ENCODE data around the gene MRPL20. TPM values are rescaled to one million over a fixed set of nuclear protein-coding genes. Genes with fewer than 3 reads are reported as not detected.

MRPL20 gene
- polyA plus RNA-seq, 1 of the 3 experiments (the other 2 are of a cell fraction), result 210 TPM

DNA sequence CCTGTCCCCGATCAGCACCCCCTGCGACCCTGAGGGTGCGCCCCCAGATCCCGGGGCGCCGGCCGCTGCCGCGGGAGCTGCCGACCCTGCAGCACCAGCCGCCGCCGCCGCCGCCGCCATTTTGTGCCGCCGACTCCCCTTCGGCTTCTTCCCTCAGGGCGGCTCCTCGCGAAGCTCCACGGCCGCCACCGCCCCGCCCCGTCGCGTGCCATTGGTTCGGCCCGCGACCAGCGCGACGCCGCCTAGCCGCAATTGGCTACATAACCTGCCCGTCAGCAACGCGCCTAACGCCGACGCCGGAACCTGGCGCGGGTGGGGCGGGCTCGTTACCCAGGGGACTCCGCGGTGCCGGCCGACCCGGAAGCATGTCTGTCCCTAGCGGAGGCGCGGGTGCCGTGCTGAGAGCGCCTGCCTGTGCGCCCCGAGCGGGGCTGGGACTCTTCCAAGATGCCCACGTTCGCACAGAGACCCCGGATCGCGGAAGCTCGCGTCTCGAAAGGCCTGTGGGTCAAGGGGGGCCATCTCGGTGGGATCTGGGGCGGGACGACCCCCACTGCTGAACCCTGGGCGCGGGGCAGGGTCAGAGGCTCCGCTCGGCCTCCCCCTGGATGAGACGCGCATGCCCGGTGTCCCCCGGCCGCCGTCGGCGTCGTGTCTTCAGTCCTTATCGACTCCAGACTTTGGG is 7.8 kb downstream of the MRPL20 start, which contains the start of gene CCNL2 (continued):
- TF ChIP-seq, protein P1, sequence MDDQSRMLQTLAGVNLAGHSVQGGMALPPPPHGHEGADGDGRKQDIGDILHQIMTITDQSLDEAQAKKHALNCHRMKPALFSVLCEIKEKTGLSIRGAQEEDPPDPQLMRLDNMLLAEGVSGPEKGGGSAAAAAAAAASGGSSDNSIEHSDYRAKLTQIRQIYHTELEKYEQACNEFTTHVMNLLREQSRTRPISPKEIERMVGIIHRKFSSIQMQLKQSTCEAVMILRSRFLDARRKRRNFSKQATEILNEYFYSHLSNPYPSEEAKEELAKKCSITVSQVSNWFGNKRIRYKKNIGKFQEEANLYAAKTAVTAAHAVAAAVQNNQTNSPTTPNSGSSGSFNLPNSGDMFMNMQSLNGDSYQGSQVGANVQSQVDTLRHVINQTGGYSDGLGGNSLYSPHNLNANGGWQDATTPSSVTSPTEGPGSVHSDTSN (IDR thresholded peaks at IDR 0.05), result peak; percentile 100
- TF ChIP-seq FOSL2 (IDR thresholded peaks at IDR 0.05; ENCODE audit: borderline replicate concordance, low read depth) (no peak), JUND (IDR thresholded peaks at IDR 0.05) (no peak), CHD2 (IDR thresholded peaks at IDR 0.05; ENCODE audit: low read length, partially characterized antibody) (peak; percentile 91), TEAD4 (IDR thresholded peaks at IDR 0.05; ENCODE audit: borderline replicate concordance, insufficient read depth) (no peak), MXI1 (IDR thresholded peaks at IDR 0.05; ENCODE audit: low read depth, low read length) (peak; percentile 94), RCOR1 (IDR thresholded peaks at IDR 0.05; ENCODE audit: low read length) (no peak), TCF12 (IDR thresholded peaks at IDR 0.05) (no peak), RFX5 (IDR thresholded peaks at IDR 0.05; ENCODE audit: low read length) (0 out of 2 replicates have a peak, but pooled peaks have one; percentile 31), GABPA (IDR thresholded peaks at IDR 0.05; ENCODE audit: low read depth) (peak; percentile 89), POLR2AphosphoS5 (IDR thresholded peaks at IDR 0.05; ENCODE audit: low read depth, low read length) (peak; percentile 76), SIN3A (IDR thresholded peaks at IDR 0.05; ENCODE audit: borderline replicate concordance, low read depth, low read length) (no peak)
- TF ChIP-seq, protein P2, sequence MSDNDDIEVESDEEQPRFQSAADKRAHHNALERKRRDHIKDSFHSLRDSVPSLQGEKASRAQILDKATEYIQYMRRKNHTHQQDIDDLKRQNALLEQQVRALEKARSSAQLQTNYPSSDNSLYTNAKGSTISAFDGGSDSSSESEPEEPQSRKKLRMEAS (IDR thresholded peaks at IDR 0.05; ENCODE audit: low read depth), result peak; percentile 85; the same call in 1 of the 2 replicates
- TF ChIP-seq, protein P3, sequence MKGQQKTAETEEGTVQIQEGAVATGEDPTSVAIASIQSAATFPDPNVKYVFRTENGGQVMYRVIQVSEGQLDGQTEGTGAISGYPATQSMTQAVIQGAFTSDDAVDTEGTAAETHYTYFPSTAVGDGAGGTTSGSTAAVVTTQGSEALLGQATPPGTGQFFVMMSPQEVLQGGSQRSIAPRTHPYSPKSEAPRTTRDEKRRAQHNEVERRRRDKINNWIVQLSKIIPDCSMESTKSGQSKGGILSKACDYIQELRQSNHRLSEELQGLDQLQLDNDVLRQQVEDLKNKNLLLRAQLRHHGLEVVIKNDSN (IDR thresholded peaks at IDR 0.05; ENCODE audit: borderline replicate concordance, low read depth), result no peak
- TF ChIP-seq, protein P4, sequence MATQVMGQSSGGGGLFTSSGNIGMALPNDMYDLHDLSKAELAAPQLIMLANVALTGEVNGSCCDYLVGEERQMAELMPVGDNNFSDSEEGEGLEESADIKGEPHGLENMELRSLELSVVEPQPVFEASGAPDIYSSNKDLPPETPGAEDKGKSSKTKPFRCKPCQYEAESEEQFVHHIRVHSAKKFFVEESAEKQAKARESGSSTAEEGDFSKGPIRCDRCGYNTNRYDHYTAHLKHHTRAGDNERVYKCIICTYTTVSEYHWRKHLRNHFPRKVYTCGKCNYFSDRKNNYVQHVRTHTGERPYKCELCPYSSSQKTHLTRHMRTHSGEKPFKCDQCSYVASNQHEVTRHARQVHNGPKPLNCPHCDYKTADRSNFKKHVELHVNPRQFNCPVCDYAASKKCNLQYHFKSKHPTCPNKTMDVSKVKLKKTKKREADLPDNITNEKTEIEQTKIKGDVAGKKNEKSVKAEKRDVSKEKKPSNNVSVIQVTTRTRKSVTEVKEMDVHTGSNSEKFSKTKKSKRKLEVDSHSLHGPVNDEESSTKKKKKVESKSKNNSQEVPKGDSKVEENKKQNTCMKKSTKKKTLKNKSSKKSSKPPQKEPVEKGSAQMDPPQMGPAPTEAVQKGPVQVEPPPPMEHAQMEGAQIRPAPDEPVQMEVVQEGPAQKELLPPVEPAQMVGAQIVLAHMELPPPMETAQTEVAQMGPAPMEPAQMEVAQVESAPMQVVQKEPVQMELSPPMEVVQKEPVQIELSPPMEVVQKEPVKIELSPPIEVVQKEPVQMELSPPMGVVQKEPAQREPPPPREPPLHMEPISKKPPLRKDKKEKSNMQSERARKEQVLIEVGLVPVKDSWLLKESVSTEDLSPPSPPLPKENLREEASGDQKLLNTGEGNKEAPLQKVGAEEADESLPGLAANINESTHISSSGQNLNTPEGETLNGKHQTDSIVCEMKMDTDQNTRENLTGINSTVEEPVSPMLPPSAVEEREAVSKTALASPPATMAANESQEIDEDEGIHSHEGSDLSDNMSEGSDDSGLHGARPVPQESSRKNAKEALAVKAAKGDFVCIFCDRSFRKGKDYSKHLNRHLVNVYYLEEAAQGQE (IDR thresholded peaks at IDR 0.05; ENCODE audit: low read depth, low read length), result no peak
- TF ChIP-seq, protein P5, sequence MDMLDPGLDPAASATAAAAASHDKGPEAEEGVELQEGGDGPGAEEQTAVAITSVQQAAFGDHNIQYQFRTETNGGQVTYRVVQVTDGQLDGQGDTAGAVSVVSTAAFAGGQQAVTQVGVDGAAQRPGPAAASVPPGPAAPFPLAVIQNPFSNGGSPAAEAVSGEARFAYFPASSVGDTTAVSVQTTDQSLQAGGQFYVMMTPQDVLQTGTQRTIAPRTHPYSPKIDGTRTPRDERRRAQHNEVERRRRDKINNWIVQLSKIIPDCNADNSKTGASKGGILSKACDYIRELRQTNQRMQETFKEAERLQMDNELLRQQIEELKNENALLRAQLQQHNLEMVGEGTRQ (IDR thresholded peaks at IDR 0.05; ENCODE audit: borderline replicate concordance, low read depth, low read length), result no peak

Measured in SK-N-SH (cell line).